GM21717 (cell line): ENCODE results near the gene PLTP.
A peak's percentile ranks its signal among the peaks of the same experiment; 100 is the strongest.

ENCODE experiments used
- ATAC-seq: cut with Tn5 transposase; IDR thresholded peaks from one replicate; pipeline ENCODE4 v1.9.1; 2021; ENCODE audit warnings: mild to moderate bottlenecking, moderate library complexity; ENCODE audit not compliant: unreplicated experiment

PLTP gene

GRCh38 chr20:45921337-45922189, 9.6 kb upstream of the PLTP start:
- ATAC-seq = no peak

GRCh38 chr20:45920462-45921336, 8.7 kb upstream of the PLTP start:
- no peak for ATAC-seq

GRCh38 chr20:45919542-45920399, 7.8 kb upstream of the PLTP start:
- ATAC-seq = no peak

- ATAC-seq = no peak
Measured at GRCh38 chr20:45918779-45919537, 7.0 kb upstream of the PLTP start.

GRCh38 chr20:45918182-45918737, 6.3 kb upstream of the PLTP start:
- ATAC-seq = no peak

GRCh38 chr20:45917790-45918141, 5.8 kb upstream of the PLTP start:
- ATAC-seq = no peak

GRCh38 chr20:45913116-45913515, 1.2 kb upstream of the PLTP start:
- no peak for ATAC-seq

GRCh38 chr20:45912344-45912682, 358 bp upstream of the PLTP start:
- no peak for ATAC-seq

- ATAC-seq = peak; percentile 89
Measured at GRCh38 chr20:45910670-45911485, 1.1 kb downstream of the PLTP start.

GRCh38 chr20:45909817-45910669, 1.9 kb downstream of the PLTP start:
- ATAC-seq = no peak

GRCh38 chr20:45909336-45909808, 2.6 kb downstream of the PLTP start:
- ATAC-seq = no peak

GRCh38 chr20:45908084-45908483, 3.9 kb downstream of the PLTP start:
- ATAC-seq = no peak

GRCh38 chr20:45907219-45907948, 4.6 kb downstream of the PLTP start:
- ATAC-seq = no peak

- no peak for ATAC-seq
Measured at GRCh38 chr20:45905505-45906079, 6.4 kb downstream of the PLTP start.

GRCh38 chr20:45904583-45905504, 7.1 kb downstream of the PLTP start:
- ATAC-seq = no peak

GRCh38 chr20:45902199-45902701, 9.7 kb downstream of the PLTP start:
- no peak for ATAC-seq
